Measurements from ENCODE around the gene TRPM3.

Gene TRPM3

GRCh38 chr9:70936536-70936935 is 184.9 kb downstream of the TRPM3 start:
- Histone ChIP-seq H3K4me2 (no peak overlapping the region), H4K20me1 (no peaks in the 10 kb centered on the region), H3K27me3 (no peaks in the 10 kb centered on the region), H3K4me3 (no peak overlapping the region), H3K9ac (no peak overlapping the region), H3K36me3 (no peaks in the 10 kb centered on the region), H3K27ac (no peak overlapping the region), H3K4me1 (no peaks in the 10 kb centered on the region), H3K9me3 (no peaks in the 10 kb centered on the region)
- no peak for TF ChIP-seq Cebpa-rat (IDR thresholded peaks at IDR 0.05)

GRCh38 chr9:70935856-70936255 is 185.6 kb downstream of the TRPM3 start:
- Histone ChIP-seq H3K27ac (no peak overlapping the region), H3K9ac (no peak overlapping the region), H4K20me1 (no peaks in the 10 kb centered on the region), H3K4me2 (no peak overlapping the region), H3K4me3 (no peak overlapping the region), H3K4me1 (no peaks in the 10 kb centered on the region), H3K9me3 (no peaks in the 10 kb centered on the region), H3K27me3 (no peaks in the 10 kb centered on the region), H3K36me3 (no peaks in the 10 kb centered on the region)
- TF ChIP-seq Cebpa-rat (IDR thresholded peaks at IDR 0.05): no peak

GRCh38 chr9:70934642-70935041 is 186.8 kb downstream of the TRPM3 start:
- Histone ChIP-seq H3K4me2 (no peak overlapping the region), H3K27ac (no peak overlapping the region), H3K4me1 (no peaks in the 10 kb centered on the region), H3K27me3 (no peaks in the 10 kb centered on the region), H3K36me3 (no peaks in the 10 kb centered on the region), H4K20me1 (no peaks in the 10 kb centered on the region), H3K9me3 (no peaks in the 10 kb centered on the region), H3K9ac (no peak overlapping the region), H3K4me3 (no peak overlapping the region)
- TF ChIP-seq Cebpa-rat (IDR thresholded peaks at IDR 0.05): peak; percentile 43; the same call in 1 of the 2 replicates

- H3K4me2 ChIP-seq: no peak overlapping the region
- no peaks in the 10 kb centered on the region for H3K4me1 ChIP-seq
- H3K4me3 ChIP-seq: no peak overlapping the region
- H3K36me3 ChIP-seq: no peaks in the 10 kb centered on the region
- no peak overlapping the region for H3K9ac ChIP-seq
- H3K27me3 ChIP-seq: no peaks in the 10 kb centered on the region
- no peaks in the 10 kb centered on the region for H3K9me3 ChIP-seq
- H4K20me1 ChIP-seq: no peaks in the 10 kb centered on the region
- no peak overlapping the region for H3K27ac ChIP-seq
- TF ChIP-seq Cebpa-rat (IDR thresholded peaks at IDR 0.05): no peak
Measured at GRCh38 chr9:70933321-70933720, 188.1 kb downstream of the TRPM3 start.

GRCh38 chr9:70932097-70932496 is 189.3 kb downstream of the TRPM3 start:
- no peaks in the 10 kb centered on the region for H3K27me3 ChIP-seq
- H3K4me2 ChIP-seq: no peak overlapping the region
- H3K36me3 ChIP-seq: no peaks in the 10 kb centered on the region
- H3K4me1 ChIP-seq: no peaks in the 10 kb centered on the region
- no peak overlapping the region for H3K4me3 ChIP-seq
- no peak overlapping the region for H3K9ac ChIP-seq
- TF ChIP-seq Cebpa-rat (IDR thresholded peaks at IDR 0.05): no peak
- no peaks in the 10 kb centered on the region for H3K9me3 ChIP-seq
- no peaks in the 10 kb centered on the region for H4K20me1 ChIP-seq
- no peak overlapping the region for H3K27ac ChIP-seq

- Histone ChIP-seq H3K9ac (no peak overlapping the region), H3K27me3 (no peaks in the 10 kb centered on the region), H3K4me1 (no peaks in the 10 kb centered on the region), H3K9me3 (no peaks in the 10 kb centered on the region), H3K27ac (no peak overlapping the region), H4K20me1 (no peaks in the 10 kb centered on the region), H3K4me2 (no peak overlapping the region), H3K36me3 (no peaks in the 10 kb centered on the region), H3K4me3 (no peak overlapping the region)
- no peak for TF ChIP-seq Cebpa-rat (IDR thresholded peaks at IDR 0.05)
Measured at GRCh38 chr9:70927530-70927929, 193.9 kb downstream of the TRPM3 start.

GRCh38 chr9:70924895-70925547 is 196.4 kb downstream of the TRPM3 start:
- no peaks in the 10 kb centered on the region for H3K27me3 ChIP-seq
- no peak for TF ChIP-seq Cebpa-rat (IDR thresholded peaks at IDR 0.05)
- H3K9ac ChIP-seq: no peak overlapping the region
- H3K27ac ChIP-seq: no peak overlapping the region
- no peaks in the 10 kb centered on the region for H3K4me1 ChIP-seq
- no peaks in the 10 kb centered on the region for H3K36me3 ChIP-seq
- H3K4me2 ChIP-seq: no peak overlapping the region
- no peak overlapping the region for H3K4me3 ChIP-seq
- H3K9me3 ChIP-seq: no peaks in the 10 kb centered on the region
- no peaks in the 10 kb centered on the region for H4K20me1 ChIP-seq

- Histone ChIP-seq H3K9me3 (no peaks in the 10 kb centered on the region), H3K4me3 (no peak overlapping the region), H3K4me2 (no peak overlapping the region), H3K9ac (no peak overlapping the region), H4K20me1 (no peaks in the 10 kb centered on the region), H3K27me3 (no peaks in the 10 kb centered on the region), H3K4me1 (no peaks in the 10 kb centered on the region), H3K27ac (no peak overlapping the region), H3K36me3 (no peaks in the 10 kb centered on the region)
- TF ChIP-seq Cebpa-rat (IDR thresholded peaks at IDR 0.05): no peak
Measured at GRCh38 chr9:70924380-70924779, 197.0 kb downstream of the TRPM3 start.

GRCh38 chr9:70923961-70924360 is 197.5 kb downstream of the TRPM3 start:
- H3K4me3 ChIP-seq: no peak overlapping the region
- H3K4me2 ChIP-seq: no peak overlapping the region
- no peak for TF ChIP-seq Cebpa-rat (IDR thresholded peaks at IDR 0.05)
- H3K27me3 ChIP-seq: no peaks in the 10 kb centered on the region
- H3K9me3 ChIP-seq: no peaks in the 10 kb centered on the region
- no peak overlapping the region for H3K27ac ChIP-seq
- H4K20me1 ChIP-seq: no peaks in the 10 kb centered on the region
- no peaks in the 10 kb centered on the region for H3K4me1 ChIP-seq
- H3K36me3 ChIP-seq: no peaks in the 10 kb centered on the region
- H3K9ac ChIP-seq: no peak overlapping the region

- no peak for TF ChIP-seq Cebpa-rat (IDR thresholded peaks at IDR 0.05)
- Histone ChIP-seq H3K4me1 (no peaks in the 10 kb centered on the region), H3K4me2 (no peak overlapping the region), H3K27ac (no peak overlapping the region), H3K36me3 (no peaks in the 10 kb centered on the region), H4K20me1 (no peaks in the 10 kb centered on the region), H3K9me3 (no peaks in the 10 kb centered on the region), H3K27me3 (no peaks in the 10 kb centered on the region), H3K4me3 (no peak overlapping the region), H3K9ac (no peak overlapping the region)
Measured at GRCh38 chr9:70921136-70921535, 200.3 kb downstream of the TRPM3 start.

GRCh38 chr9:70917277-70917676 is 204.1 kb downstream of the TRPM3 start:
- Histone ChIP-seq H3K4me1 (no peaks in the 10 kb centered on the region), H3K27me3 (no peaks in the 10 kb centered on the region), H3K36me3 (no peaks in the 10 kb centered on the region), H3K4me3 (no peak overlapping the region), H3K9ac (no peak overlapping the region), H3K4me2 (no peak overlapping the region), H3K27ac (no peak overlapping the region), H4K20me1 (no peaks in the 10 kb centered on the region), H3K9me3 (no peaks in the 10 kb centered on the region)
- TF ChIP-seq Cebpa-rat (IDR thresholded peaks at IDR 0.05): no peak
